Cardiac fibroblast (primary cell): ENCODE data around the gene CPPED1.

Source experiments
- DNase-seq, 2 donors: peaks; one replicate each; pipeline versions ENCODE4 v3.0.0 to v3.0.0-alpha.2; 2010; ENCODE audit warnings: low read depth in 2 of 2
- H3K4me3 ChIP-seq, 2 donors: replicated peaks in 1 of 2; 1 replicate in 1 of 2; 2 replicates in 1 of 2; pipeline ENCODE4 v1.5.1; 2011; ENCODE audit warnings: low read depth in 2 of 2, low read length in 2 of 2, mild to moderate bottlenecking in 2 of 2, moderate library complexity in 1 of 2
- TF ChIP-seq, protein P1 (sequence below): IDR thresholded peaks from one replicate; pipeline ENCODE4 v1.5.1; 2011; ENCODE audit warnings: low read depth, mild to moderate bottlenecking, low read length, inconsistent platforms

The CPPED1 gene

DNA sequence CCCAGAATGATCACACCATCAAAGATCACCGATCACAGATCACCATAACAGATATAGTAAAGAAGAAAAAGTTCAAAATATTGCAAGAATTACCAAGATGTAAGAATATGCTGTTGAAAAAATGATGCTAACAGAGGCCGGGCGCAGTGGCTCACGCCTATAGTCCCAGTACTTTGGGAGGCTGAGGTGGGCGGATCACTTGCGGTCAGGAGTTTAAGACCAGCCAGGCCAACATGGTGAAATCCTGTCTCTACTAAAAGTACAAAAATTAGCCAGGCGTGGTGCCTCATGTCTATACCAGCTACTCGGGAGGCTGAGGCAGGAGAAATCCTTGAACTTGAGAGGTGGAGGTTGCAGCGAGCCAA is 53.2 kb downstream of the CPPED1 start:
- H3K4me3 ChIP-seq, result no peak overlapping the region
- TF ChIP-seq, protein P1, sequence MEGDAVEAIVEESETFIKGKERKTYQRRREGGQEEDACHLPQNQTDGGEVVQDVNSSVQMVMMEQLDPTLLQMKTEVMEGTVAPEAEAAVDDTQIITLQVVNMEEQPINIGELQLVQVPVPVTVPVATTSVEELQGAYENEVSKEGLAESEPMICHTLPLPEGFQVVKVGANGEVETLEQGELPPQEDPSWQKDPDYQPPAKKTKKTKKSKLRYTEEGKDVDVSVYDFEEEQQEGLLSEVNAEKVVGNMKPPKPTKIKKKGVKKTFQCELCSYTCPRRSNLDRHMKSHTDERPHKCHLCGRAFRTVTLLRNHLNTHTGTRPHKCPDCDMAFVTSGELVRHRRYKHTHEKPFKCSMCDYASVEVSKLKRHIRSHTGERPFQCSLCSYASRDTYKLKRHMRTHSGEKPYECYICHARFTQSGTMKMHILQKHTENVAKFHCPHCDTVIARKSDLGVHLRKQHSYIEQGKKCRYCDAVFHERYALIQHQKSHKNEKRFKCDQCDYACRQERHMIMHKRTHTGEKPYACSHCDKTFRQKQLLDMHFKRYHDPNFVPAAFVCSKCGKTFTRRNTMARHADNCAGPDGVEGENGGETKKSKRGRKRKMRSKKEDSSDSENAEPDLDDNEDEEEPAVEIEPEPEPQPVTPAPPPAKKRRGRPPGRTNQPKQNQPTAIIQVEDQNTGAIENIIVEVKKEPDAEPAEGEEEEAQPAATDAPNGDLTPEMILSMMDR, result no peak
- no peak for DNase-seq

DNA sequence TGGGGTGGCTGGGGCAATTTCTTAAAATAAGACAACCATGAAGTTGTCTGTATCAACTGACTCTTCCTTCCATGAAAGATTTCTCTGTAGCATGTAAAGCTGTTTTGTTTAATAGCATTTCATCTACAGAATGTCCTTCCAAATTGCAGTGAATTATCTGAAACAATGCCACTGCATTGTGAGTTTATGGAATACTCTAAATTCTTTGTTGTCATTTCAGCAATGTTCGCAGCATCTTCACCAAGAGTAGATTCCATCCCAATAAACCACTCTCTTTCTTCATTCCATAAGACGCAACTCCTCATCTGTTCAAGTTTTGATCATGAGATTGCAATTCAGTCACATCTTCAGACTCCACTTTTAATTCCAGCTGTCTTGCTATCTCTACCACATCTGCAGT is 54.6 kb downstream of the CPPED1 start:
- TF ChIP-seq, protein P1, result no peak
- H3K4me3 ChIP-seq, result no peak overlapping the region
- DNase-seq, result no peak

GRCh38 chr16:12747827-12748226 is 55.9 kb downstream of the CPPED1 start:
- H3K4me3 ChIP-seq, result no peak overlapping the region
- TF ChIP-seq, protein P1, result no peak
- no peak for DNase-seq

GRCh38 chr16:12747261-12747660 is 56.4 kb downstream of the CPPED1 start:
- no peak overlapping the region for H3K4me3 ChIP-seq

GRCh38 chr16:12744860-12745259 is 58.8 kb downstream of the CPPED1 start:
- TF ChIP-seq, protein P1, result no peak
- DNase-seq, result no peak
- no peak overlapping the region for H3K4me3 ChIP-seq

More at GRCh38 chr16:12747261-12747660, 56.4 kb downstream of the CPPED1 start:
- DNase-seq, result no peak
- TF ChIP-seq, protein P1, result no peak

DNA sequence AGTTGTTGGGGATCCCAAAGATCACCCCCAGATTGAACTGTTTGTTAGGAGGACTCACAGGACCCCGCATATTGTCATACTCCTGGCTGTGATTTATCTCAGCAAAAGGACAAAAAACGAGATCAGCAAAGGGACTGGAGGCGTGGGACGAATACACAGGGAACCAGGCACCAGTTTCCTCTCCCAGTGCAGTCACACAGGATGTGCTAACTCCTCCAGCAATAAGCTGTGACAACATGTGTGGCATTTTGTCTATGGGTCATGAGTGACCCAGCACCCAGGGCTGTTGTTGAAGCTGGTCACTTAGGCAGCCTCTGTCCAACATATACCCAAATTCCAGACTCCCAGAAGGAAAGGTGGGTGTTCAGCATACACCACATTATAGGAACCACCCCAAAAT is 60.9 kb downstream of the CPPED1 start:
- no peak for DNase-seq
- TF ChIP-seq, protein P1, result no peak
- no peak overlapping the region for H3K4me3 ChIP-seq

GRCh38 chr16:12740986-12741610 is 62.6 kb downstream of the CPPED1 start:
- H3K4me3 ChIP-seq, result no peak overlapping the region
- TF ChIP-seq, protein P1, result no peak
- no peak for DNase-seq
